Adrenal gland (tissue), 12 donors: Measurements from ENCODE around the gene PROSER2. TPM values are rescaled to one million over a fixed set of nuclear protein-coding genes. Genes with fewer than 3 reads are reported as not detected.

Source experiments
- DNase-seq, 7 donors: peaks; one replicate each; pipeline ENCODE4 v3.0.0-alpha.2; 2019 to 2020
- H3K27ac ChIP-seq, 5 donors: fragments of 200-600 bp; sonication (generic) in 4 of 5; 1 replicate in 3 of 5; 2 replicates in 2 of 5; pipeline versions ENCODE4 v1.5.1 to v1.8.0; 2016 to 2020; ENCODE audit warnings: mild to moderate bottlenecking in 1 of 5
- H3K27me3 ChIP-seq: fragments of 200-600 bp; 2 replicates; pipeline ENCODE4 v1.8.0; 2021
- H3K36me3 ChIP-seq, 2 donors: fragments of 200-600 bp; replicated peaks in 1 of 2; 1 replicate in 1 of 2; 2 replicates in 1 of 2; pipeline versions ENCODE4 v1.5.1 to v1.8.0; 2018 to 2022
- H3K4me1 ChIP-seq, 2 donors: fragments of 200-600 bp; replicated peaks in 1 of 2; 1 replicate in 1 of 2; 2 replicates in 1 of 2; pipeline versions ENCODE4 v1.5.1 to v1.8.0; 2018 to 2021
- H3K4me3 ChIP-seq, 4 donors: fragments of 200-600 bp; sonication (generic) in 3 of 4; one replicate each; pipeline ENCODE4 v1.5.1; 2016 to 2018
- H3K9me3 ChIP-seq, 3 donors: fragments of 200-600 bp; sonication (generic) in 1 of 3; replicated peaks in 1 of 3; 1 replicate in 2 of 3; 2 replicates in 1 of 3; pipeline versions ENCODE4 v1.5.1 to v1.8.0; 2016 to 2021
- CTCF ChIP-seq, 6 experiments: fragments of 450-650 bp in 4 of 6; fragments of 200-600 bp in 2 of 6; sonication (generic) in 1 of 6; IDR thresholded peaks; 1 replicate in 5 of 6; 2 replicates in 1 of 6; pipeline versions ENCODE4 v1.5.1 to v1.8.0; 2016 to 2021; ENCODE audit warnings: antibody characterized with exemption in 6 of 6, mild to moderate bottlenecking in 2 of 6, moderate library complexity in 1 of 6
- POLR2A ChIP-seq, 2 donors: fragments of 450-650 bp; IDR thresholded peaks; one replicate each; pipeline ENCODE4 v1.6.1; 2017; ENCODE audit warnings: antibody characterized with exemption in 2 of 2, mild to moderate bottlenecking in 2 of 2, moderate library complexity in 1 of 2
- WGBS, 4 donors: extraction: QIAGEN DNeasy Blood & Tissue Kit in 2 of 4; methylation state at CpG; one replicate each; pipeline versions ENCODE4 v1.1.5 to v1.1.7; 2013 to 2017; 5-methylcytosine and 5-hydroxymethylcytosine counted together
- intact Hi-C, 2 donors: fragments of 100-400 bp; cut with DNase I; formaldehyde crosslinking; loops; one replicate each; pipeline versions ENCODE4 v1.14.1 to v1.15.0; 2022 to 2023
- polyA plus RNA-seq, 3 donors: library from polyadenylated mRNA; stranded (reverse); fragments of 200-250 nt in 2 of 3; fragments of 350-450 nt in 1 of 3; fragmentation: Illumina TruSeq in 1 of 3; extraction: RNeasy Lipid Tissue Mini Kit (QIAGEN cat#74804) in 1 of 3; gene quantifications; one replicate each; pipeline ENCODE4 v1.2.3, GENCODE V29; 2013 to 2014
- total RNA-seq, 9 donors: library from RNA; depleted of rRNA in 4 of 9; stranded (reverse); fragments of >200 nt in 4 of 9; fragments of 120-200 nt in 1 of 9; fragmentation: NEBNext Ultra II Directional in 1 of 9; extraction: Animal tissue kit (Norgen Biotek cat#: 25700) in 1 of 9; gene quantifications; one replicate each; pipeline versions ENCODE4 v1.1.0 to v1.2.4, GENCODE V29; 2013 to 2023
- donor health status: healthy with polysubstance abuse.
- donor health status: Bipolar disorder and iron deficiency.
- donor health status: DM: yes; HTN: yes; CAD: no.
- donor health status: DM: no; HTN: no; CAD: no.
- donor health status: DM: no; HTN: no; CAD: no.
- donor health status: DM: yes; HTN: yes; CAD: no.

PROSER2 gene
- total and polyA plus RNA-seq, 12 donors, result 0.33 to 16.6 (median 2.3) TPM

- 80 to 85% (median 83%) methylated on average over 11 of the region's 11 CpGs for WGBS, 4 donors
- no peak for DNase-seq
- intact Hi-C loops, result no loop called here
- Histone ChIP-seq H3K36me3 (no peaks in the 10 kb centered on the region), H3K4me3 (no peak overlapping the region), H3K27me3 (peaks cover 9% of the 10 kb centered on the region), H3K27ac (no peak overlapping the region), H3K4me1 (no peaks in the 10 kb centered on the region), H3K9me3 (no peaks in the 10 kb centered on the region)
- TF ChIP-seq POLR2A (IDR thresholded peaks at IDR 0.05), result no peak
- no peak for TF ChIP-seq CTCF (IDR thresholded peaks at IDR 0.05)
These were observed 5.6 kb downstream of the PROSER2 start for GRCh38 chr10:11828682-11829284.

- Histone ChIP-seq H3K4me1 (no peaks in the 10 kb centered on the region), H3K27me3 (no peaks in the 10 kb centered on the region), H3K36me3 (no peaks in the 10 kb centered on the region), H3K9me3 (no peaks in the 10 kb centered on the region), H3K4me3 (no peak overlapping the region), H3K27ac (peak overlapping the region in 1 of 5 donors; percentile 31)
- no peak for TF ChIP-seq POLR2A (IDR thresholded peaks at IDR 0.05)
- intact Hi-C loops, result no loop called here
- no peak for DNase-seq
- WGBS, 4 donors, result 61 to 75% (median 72%) methylated on average over 4 of the region's 4 CpGs
These were observed 7.8 kb downstream of the PROSER2 start for GRCh38 chr10:11830836-11831519.

GRCh38 chr10:11831520-11831951 lies 8.4 kb downstream of the PROSER2 start:
- TF ChIP-seq CTCF (IDR thresholded peaks at IDR 0.05) (no peak), POLR2A (IDR thresholded peaks at IDR 0.05) (no peak)
- Histone ChIP-seq H3K4me3 (no peak overlapping the region), H3K9me3 (no peaks in the 10 kb centered on the region), H3K36me3 (no peaks in the 10 kb centered on the region), H3K27me3 (no peaks in the 10 kb centered on the region), H3K27ac (no peak overlapping the region), H3K4me1 (no peaks in the 10 kb centered on the region)
- no peak for DNase-seq
- WGBS, 4 donors, result 74 to 81% (median 80%) methylated on average over 7 of the region's 7 CpGs
- intact Hi-C loops, result no loop called here

- no peak overlapping the region for H3K27ac ChIP-seq
- H3K27me3 ChIP-seq, result no peaks in the 10 kb centered on the region
- H3K9me3 ChIP-seq, result no peaks in the 10 kb centered on the region
- intact Hi-C loops, result no loop called here
- no peak overlapping the region for H3K4me3 ChIP-seq
- WGBS, 4 donors, result 78 to 90% (median 84%) methylated on average over 5 of the region's 5 CpGs
- no peak for DNase-seq
- no peaks in the 10 kb centered on the region for H3K4me1 ChIP-seq
- H3K36me3 ChIP-seq, result no peaks in the 10 kb centered on the region
- TF ChIP-seq POLR2A (IDR thresholded peaks at IDR 0.05) (no peak), CTCF (IDR thresholded peaks at IDR 0.05) (no peak)
These were observed 8.9 kb downstream of the PROSER2 start for GRCh38 chr10:11832042-11832441.

GRCh38 chr10:11835061-11835460 lies 11.9 kb downstream of the PROSER2 start:
- WGBS, 4 donors, result 74 to 77% (median 76%) methylated on average over 6 of the region's 6 CpGs
- intact Hi-C loops, result no loop called here
- TF ChIP-seq CTCF (IDR thresholded peaks at IDR 0.05), result no peak
- no peak for TF ChIP-seq POLR2A (IDR thresholded peaks at IDR 0.05)
- Histone ChIP-seq H3K4me3 (no peak overlapping the region), H3K4me1 (no peaks in the 10 kb centered on the region), H3K27me3 (no peaks in the 10 kb centered on the region), H3K27ac (no peak overlapping the region), H3K9me3 (no peaks in the 10 kb centered on the region), H3K36me3 (no peaks in the 10 kb centered on the region)
- DNase-seq, result no peak
